Parathyroid adenoma (tissue), 2 donors: Measurements from ENCODE around the gene MTNR1A.

ENCODE experiments used
- H2AFZ ChIP-seq: fragments of 300-600 bp; sonication (generic); one replicate; pipeline ENCODE4 v1.7.0; 2017; ENCODE audit warnings: antibody characterized with exemption, mild to moderate bottlenecking
- H3K27ac ChIP-seq: fragments of 300-600 bp; sonication (generic); one replicate; pipeline ENCODE4 v1.7.0; 2017
- H3K27me3 ChIP-seq: fragments of 300-600 bp; sonication (generic); one replicate; pipeline ENCODE4 v1.7.0; 2017; ENCODE audit warnings: low read length; ENCODE audit not compliant: control insufficient read depth, insufficient read depth
- H3K36me3 ChIP-seq: fragments of 300-600 bp; sonication (generic); one replicate; pipeline ENCODE4 v1.7.0; 2017; ENCODE audit warnings: low read length; ENCODE audit not compliant: control insufficient read depth, insufficient read depth
- H3K4me1 ChIP-seq: fragments of 300-600 bp; sonication (generic); one replicate; pipeline ENCODE4 v1.7.0; 2017; ENCODE audit warnings: control low read depth
- H3K4me2 ChIP-seq: fragments of 300-600 bp; sonication (generic); one replicate; pipeline ENCODE4 v1.7.0; 2017; ENCODE audit warnings: low read length
- H3K4me3 ChIP-seq: fragments of 300-600 bp; sonication (generic); one replicate; pipeline ENCODE4 v1.7.0; 2017; ENCODE audit warnings: low read depth, low read length
- H3K79me2 ChIP-seq: fragments of 300-600 bp; sonication (generic); one replicate; pipeline ENCODE4 v1.7.0; 2017; ENCODE audit warnings: control low read depth
- H3K9ac ChIP-seq: fragments of 300-600 bp; sonication (generic); one replicate; pipeline ENCODE4 v1.7.0; 2017; ENCODE audit warnings: mild to moderate bottlenecking
- H3K9me3 ChIP-seq: fragments of 300-600 bp; sonication (generic); one replicate; pipeline ENCODE4 v1.7.0; 2017; ENCODE audit warnings: low read length; ENCODE audit not compliant: control insufficient read depth
- CTCF ChIP-seq: fragments of 300-600 bp; sonication (generic); IDR thresholded peaks from one replicate; pipeline ENCODE4 v1.7.0; 2017; ENCODE audit warnings: antibody characterized with exemption, mild to moderate bottlenecking
- donor health status: primary hyperparathyroidism.

MTNR1A gene

GRCh38 chr4:186487726-186488125, 67.6 kb downstream of the MTNR1A start:
- H3K9me3 ChIP-seq = no peaks in the 10 kb centered on the region
- no peak overlapping the region for H3K27ac ChIP-seq
- H3K4me1 ChIP-seq = no peaks in the 10 kb centered on the region
- H3K36me3 ChIP-seq = no peaks in the 10 kb centered on the region
- H3K4me3 ChIP-seq = no peak overlapping the region
- no peaks in the 10 kb centered on the region for H3K27me3 ChIP-seq
- H3K9ac ChIP-seq = no peak overlapping the region
- no peak for TF ChIP-seq CTCF
- H3K4me2 ChIP-seq = no peak overlapping the region
- no peaks in the 10 kb centered on the region for H3K79me2 ChIP-seq
- H2AFZ ChIP-seq = no peak overlapping the region

GRCh38 chr4:186486172-186486571, 69.2 kb downstream of the MTNR1A start:
- no peaks in the 10 kb centered on the region for H3K27me3 ChIP-seq
- TF ChIP-seq CTCF = no peak
- no peak overlapping the region for H2AFZ ChIP-seq
- H3K9me3 ChIP-seq = no peaks in the 10 kb centered on the region
- peak overlapping the region; percentile 31 for H3K4me2 ChIP-seq
- H3K36me3 ChIP-seq = no peaks in the 10 kb centered on the region
- no peaks in the 10 kb centered on the region for H3K79me2 ChIP-seq
- H3K27ac ChIP-seq = no peak overlapping the region
- H3K4me1 ChIP-seq = no peaks in the 10 kb centered on the region
- H3K9ac ChIP-seq = no peak overlapping the region
- no peak overlapping the region for H3K4me3 ChIP-seq

- Histone ChIP-seq H3K9ac (no peak overlapping the region), H2AFZ (peak overlapping the region; percentile 33), H3K36me3 (no peaks in the 10 kb centered on the region), H3K79me2 (no peaks in the 10 kb centered on the region), H3K4me1 (no peaks in the 10 kb centered on the region), H3K9me3 (no peaks in the 10 kb centered on the region), H3K27ac (no peak overlapping the region), H3K27me3 (no peaks in the 10 kb centered on the region), H3K4me3 (no peak overlapping the region), H3K4me2 (peak overlapping the region; percentile 3)
- no peak for TF ChIP-seq CTCF
These were observed 69.8 kb downstream of the MTNR1A start for GRCh38 chr4:186485561-186486062.

- Histone ChIP-seq H3K4me3 (no peak overlapping the region), H3K4me1 (no peaks in the 10 kb centered on the region), H3K36me3 (no peaks in the 10 kb centered on the region), H3K27ac (no peak overlapping the region), H3K79me2 (no peaks in the 10 kb centered on the region), H3K9me3 (no peaks in the 10 kb centered on the region), H3K9ac (no peak overlapping the region), H3K27me3 (no peaks in the 10 kb centered on the region), H3K4me2 (peak overlapping the region; percentile 3), H2AFZ (no peak overlapping the region)
- TF ChIP-seq CTCF = no peak
These were observed 70.2 kb downstream of the MTNR1A start for GRCh38 chr4:186485150-186485549.

GRCh38 chr4:186483656-186484055, 71.7 kb downstream of the MTNR1A start:
- no peak overlapping the region for H3K9ac ChIP-seq

More at GRCh38 chr4:186483656-186484055, 71.7 kb downstream of the MTNR1A start:
- Histone ChIP-seq H3K4me1 (no peaks in the 10 kb centered on the region), H3K9me3 (no peaks in the 10 kb centered on the region), H3K79me2 (no peaks in the 10 kb centered on the region), H3K4me3 (no peak overlapping the region), H3K36me3 (no peaks in the 10 kb centered on the region), H3K27me3 (no peaks in the 10 kb centered on the region), H3K4me2 (no peak overlapping the region), H2AFZ (no peak overlapping the region), H3K27ac (no peak overlapping the region)
- no peak for TF ChIP-seq CTCF
